ENCODE results near the gene FOLR3. TPM values are rescaled to one million over a fixed set of nuclear protein-coding genes. Genes with fewer than 3 reads are reported as not detected.
"Not testable (repeated sequence)": the region's sequence is repeated elsewhere in the genome, so short reads cannot be mapped to it uniquely, and the experiment has no call there.

Gene FOLR3
- total RNA-seq, 1 donor from 2014 or later, result not detected

DNA sequence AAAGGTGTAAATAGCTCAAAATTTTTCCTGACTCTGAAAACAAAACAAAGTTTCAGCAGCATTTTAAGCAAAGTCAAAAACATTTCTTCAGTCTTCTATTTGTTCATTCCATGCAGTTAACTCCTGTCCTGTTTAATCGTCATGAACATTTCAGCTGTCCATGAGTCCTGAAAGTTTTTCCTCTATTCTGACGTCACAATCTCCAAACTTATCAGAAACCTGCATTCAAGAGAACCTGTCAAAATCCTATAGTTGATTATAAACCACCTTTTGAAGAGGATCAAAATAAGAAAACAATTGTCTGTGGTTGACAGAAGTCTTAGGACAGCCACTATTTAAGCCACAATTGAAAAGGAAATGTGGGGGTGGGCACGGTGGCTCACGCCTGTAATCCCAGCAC, 15.4 kb downstream of the FOLR3 start:
- Mint-ChIP-seq H3K4me3 (ENCODE audit: unreplicated experiment) (no peak overlapping the region), H3K9me3 (ENCODE audit: unreplicated experiment) (no peaks in the 10 kb centered on the region), H3K4me1 (ENCODE audit: low read depth, unreplicated experiment) (no peaks in the 10 kb centered on the region)

GRCh38 chr11:72153874-72154273, 18.3 kb downstream of the FOLR3 start:
- not testable (repeated sequence) for H3K27me3 Mint-ChIP-seq (ENCODE audit: unreplicated experiment); H3K36me3 Mint-ChIP-seq (ENCODE audit: unreplicated experiment); DNase-seq; H3K27ac Mint-ChIP-seq (ENCODE audit: unreplicated experiment); H3K4me3 Mint-ChIP-seq (ENCODE audit: unreplicated experiment); H3K4me1 Mint-ChIP-seq (ENCODE audit: low read depth, unreplicated experiment); H3K9me3 Mint-ChIP-seq (ENCODE audit: unreplicated experiment)

More for the DNA sequence above, 15.4 kb downstream of the FOLR3 start:
- Mint-ChIP-seq H3K27me3 (ENCODE audit: unreplicated experiment) (no peaks in the 10 kb centered on the region), H3K27ac (ENCODE audit: unreplicated experiment) (no peak overlapping the region), H3K36me3 (ENCODE audit: unreplicated experiment) (no peaks in the 10 kb centered on the region)
- DNase-seq, result no peak
- no peak for TF ChIP-seq CTCF (IDR thresholded peaks at IDR 0.05; ENCODE audit: partially characterized antibody, unreplicated experiment)

DNA sequence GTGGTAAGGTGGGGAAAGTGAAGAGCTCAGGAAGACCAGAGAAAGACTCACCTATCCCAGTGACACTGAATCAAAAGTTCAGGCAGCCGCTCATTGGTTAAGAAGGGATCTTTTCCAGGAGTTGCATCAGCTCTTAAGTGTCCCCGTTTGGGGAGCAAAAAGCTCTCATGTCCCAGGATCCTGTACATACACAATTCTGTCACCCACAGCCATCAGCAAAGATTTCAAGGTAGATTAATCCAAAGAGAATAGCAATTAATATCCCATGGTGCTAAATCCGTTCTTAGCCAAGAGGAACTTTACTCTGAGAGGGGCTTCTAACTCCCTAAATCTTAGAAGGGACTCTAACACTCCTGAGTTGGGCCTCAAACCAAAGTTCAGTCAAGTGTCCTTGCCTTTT, 19.3 kb downstream of the FOLR3 start:
- H3K27ac Mint-ChIP-seq (ENCODE audit: unreplicated experiment), result no peak overlapping the region
- H3K36me3 Mint-ChIP-seq (ENCODE audit: unreplicated experiment), result no peaks in the 10 kb centered on the region
- H3K9me3 Mint-ChIP-seq (ENCODE audit: unreplicated experiment), result no peaks in the 10 kb centered on the region
- no peak overlapping the region for H3K4me3 Mint-ChIP-seq (ENCODE audit: unreplicated experiment)
- no peak for DNase-seq
- H3K27me3 Mint-ChIP-seq (ENCODE audit: unreplicated experiment), result no peaks in the 10 kb centered on the region
- no peaks in the 10 kb centered on the region for H3K4me1 Mint-ChIP-seq (ENCODE audit: low read depth, unreplicated experiment)
- TF ChIP-seq CTCF (IDR thresholded peaks at IDR 0.05; ENCODE audit: partially characterized antibody, unreplicated experiment), result no peak

DNA sequence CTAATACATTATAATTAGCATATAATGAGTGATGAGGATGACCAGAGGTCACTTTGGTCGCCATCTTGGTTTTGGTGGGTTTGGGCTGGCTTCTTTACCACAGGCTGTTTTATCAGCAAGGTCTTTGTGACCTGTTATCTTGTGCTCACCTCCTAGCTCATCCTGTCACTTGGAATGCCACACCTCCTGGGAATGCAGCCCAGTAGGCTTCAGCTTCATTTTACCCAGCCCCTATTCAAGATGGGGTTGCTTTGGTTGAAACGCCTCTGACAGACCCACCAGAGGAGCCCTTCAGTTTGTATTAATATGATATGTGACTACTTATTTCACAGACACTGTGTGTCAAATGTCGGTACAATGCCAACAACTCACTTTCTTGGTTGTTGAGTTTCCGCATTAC, 20.2 kb downstream of the FOLR3 start:
- no peak overlapping the region for H3K27ac Mint-ChIP-seq (ENCODE audit: unreplicated experiment)
- H3K9me3 Mint-ChIP-seq (ENCODE audit: unreplicated experiment), result no peaks in the 10 kb centered on the region
- no peak overlapping the region for H3K4me3 Mint-ChIP-seq (ENCODE audit: unreplicated experiment)
- no peaks in the 10 kb centered on the region for H3K4me1 Mint-ChIP-seq (ENCODE audit: low read depth, unreplicated experiment)
- DNase-seq, result no peak
- TF ChIP-seq CTCF (IDR thresholded peaks at IDR 0.05; ENCODE audit: partially characterized antibody, unreplicated experiment), result no peak
- H3K36me3 Mint-ChIP-seq (ENCODE audit: unreplicated experiment), result no peaks in the 10 kb centered on the region
- peaks cover 2% of the 10 kb centered on the region for H3K27me3 Mint-ChIP-seq (ENCODE audit: unreplicated experiment)

DNA sequence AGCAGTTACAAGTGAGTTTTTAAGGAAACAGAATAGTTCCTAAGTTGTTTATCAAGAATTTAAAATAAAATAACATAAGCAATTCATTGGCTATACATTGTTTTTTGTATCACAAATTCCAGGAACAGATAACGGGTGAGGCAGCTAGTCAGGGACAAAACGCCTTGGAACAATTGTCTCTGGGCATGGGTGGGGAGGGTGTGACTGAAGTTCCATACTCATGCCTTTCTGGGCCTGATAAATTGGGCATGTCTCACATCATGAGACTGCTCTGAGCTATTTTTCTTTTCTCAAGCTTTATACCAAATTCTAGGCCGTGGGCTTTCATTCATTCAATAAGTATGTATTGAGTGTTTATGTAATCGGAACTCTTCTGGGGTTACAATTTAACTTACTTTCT, 21.6 kb downstream of the FOLR3 start:
- Mint-ChIP-seq H3K4me1 (ENCODE audit: low read depth, unreplicated experiment) (no peaks in the 10 kb centered on the region), H3K27ac (ENCODE audit: unreplicated experiment) (no peak overlapping the region), H3K36me3 (ENCODE audit: unreplicated experiment) (no peaks in the 10 kb centered on the region), H3K27me3 (ENCODE audit: unreplicated experiment) (peaks cover 2% of the 10 kb centered on the region), H3K4me3 (ENCODE audit: unreplicated experiment) (no peak overlapping the region), H3K9me3 (ENCODE audit: unreplicated experiment) (no peaks in the 10 kb centered on the region)
- TF ChIP-seq CTCF (IDR thresholded peaks at IDR 0.05; ENCODE audit: partially characterized antibody, unreplicated experiment), result no peak
- DNase-seq, result no peak

GRCh38 chr11:72160319-72160718, 24.8 kb downstream of the FOLR3 start:
- no peak for DNase-seq
- TF ChIP-seq CTCF (IDR thresholded peaks at IDR 0.05; ENCODE audit: partially characterized antibody, unreplicated experiment), result no peak
- H3K4me1 Mint-ChIP-seq (ENCODE audit: low read depth, unreplicated experiment), result no peaks in the 10 kb centered on the region
- H3K9me3 Mint-ChIP-seq (ENCODE audit: unreplicated experiment), result no peaks in the 10 kb centered on the region
- H3K27ac Mint-ChIP-seq (ENCODE audit: unreplicated experiment), result no peak overlapping the region
- peaks cover 2% of the 10 kb centered on the region for H3K27me3 Mint-ChIP-seq (ENCODE audit: unreplicated experiment)
- peaks cover 8% of the 10 kb centered on the region for H3K36me3 Mint-ChIP-seq (ENCODE audit: unreplicated experiment)
- H3K4me3 Mint-ChIP-seq (ENCODE audit: unreplicated experiment), result no peak overlapping the region

Data from glutamatergic neuron (in vitro differentiated cells).